Activated CD8-positive, alpha-beta T cell treated with anti-CD3 and anti-CD28 coated beads for 36 hours (primary cell): ENCODE data around the gene GORASP1. TPM values are rescaled to one million over a fixed set of nuclear protein-coding genes. Genes with fewer than 3 reads are reported as not detected.

Source experiments
- ATAC-seq: fragments of 200-7000 bp; cut with Tn5 transposase; one replicate; pipeline ENCODE4 v1.10.0; 2021; ENCODE audit warnings: mild to moderate bottlenecking, moderate library complexity
- CTCF ChIA-PET: fragments of 350-600 bp; sonication (Branson Sonifier 250); formaldehyde crosslinking; loops from one replicate; lab custom pipeline; 2021; ENCODE audit warnings: antibody characterized with exemption; lab: Charles Lee
- POLR2A ChIA-PET: fragments of 350-600 bp; sonication (Branson Sonifier 250); formaldehyde crosslinking; loops from one replicate; lab custom pipeline; 2021; ENCODE audit warnings: antibody characterized with exemption; lab: Charles Lee
- DNase-seq: peaks from one replicate; pipeline ENCODE4 v3.0.0-alpha.2; 2020
- H3K27ac Mint-ChIP-seq: one replicate; pipeline ENCODE4 v1.8.0; 2021; ENCODE audit warnings: mild to moderate bottlenecking, mixed read lengths
- H3K27me3 Mint-ChIP-seq: one replicate; pipeline ENCODE4 v1.8.0; 2021; ENCODE audit warnings: mixed read lengths
- H3K36me3 Mint-ChIP-seq: one replicate; pipeline ENCODE4 v1.8.0; 2021; ENCODE audit warnings: low read depth, mixed read lengths
- H3K4me1 Mint-ChIP-seq: one replicate; pipeline ENCODE4 v1.8.0; 2021; ENCODE audit warnings: low read depth, mixed read lengths
- H3K4me3 Mint-ChIP-seq: one replicate; pipeline ENCODE4 v1.8.0; 2021; ENCODE audit warnings: mild to moderate bottlenecking, moderate library complexity, mixed read lengths
- H3K9me3 Mint-ChIP-seq: one replicate; pipeline ENCODE4 v1.8.0; 2021; ENCODE audit warnings: mixed read lengths
- intact Hi-C: fragments of 100-400 bp; cut with micrococcal nuclease; formaldehyde crosslinking; loops from one replicate; pipeline ENCODE4 v1.10.0; 2022
- total RNA-seq, 2 experiments: library from RNA; stranded (reverse); gene quantifications; one replicate each; pipeline ENCODE4 v1.2.3, GENCODE V29; 2021
- TF ChIP-seq, protein P1 (sequence below): fragments of 200-600 bp; IDR thresholded peaks from one replicate; pipeline ENCODE4 v1.8.0; 2022; ENCODE audit warnings: antibody characterized with exemption, mild to moderate bottlenecking

Gene GORASP1
- total RNA-seq, 2 experiments from 2014 or later = 16.2 to 18.3 TPM

DNA sequence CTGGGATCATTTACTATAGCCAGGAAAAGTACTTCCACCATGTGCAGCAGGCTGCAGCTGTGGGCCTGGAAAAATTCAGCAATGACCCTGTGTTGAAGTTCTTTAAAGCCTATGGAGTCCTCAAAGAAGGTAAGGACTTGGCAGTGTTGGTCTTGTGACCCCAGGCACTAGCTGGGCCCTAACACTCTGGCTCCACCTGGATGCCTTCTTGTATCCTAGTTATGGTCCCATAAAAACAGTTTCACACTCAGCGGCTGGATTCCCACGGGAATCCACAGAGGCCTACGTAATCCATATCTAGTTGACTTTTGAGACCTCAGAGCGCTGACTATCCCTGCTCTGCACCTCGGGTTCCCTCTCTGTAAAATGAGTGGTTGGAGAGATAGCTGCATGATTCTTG, 1.7 kb upstream of the GORASP1 start:
- H3K36me3 Mint-ChIP-seq = no peaks in the 10 kb centered on the region
- H3K4me1 Mint-ChIP-seq = peaks cover 34% of the 10 kb centered on the region
- ChIA-PET POLR2A (interaction anchor here (0.9 kb wide), 1 partner anchor 37 kb away, joined by 5 read pairs; no protein-coding TSS in a partner anchor), CTCF (interaction anchor here (3.0 to 6.9 kb wide), 3 partner anchors 81 to 183 kb away, joined by 13 to 50 read pairs (median 17); no protein-coding TSS in a partner anchor)
- no peak overlapping the region for H3K27ac Mint-ChIP-seq
- TF ChIP-seq, protein P1, sequence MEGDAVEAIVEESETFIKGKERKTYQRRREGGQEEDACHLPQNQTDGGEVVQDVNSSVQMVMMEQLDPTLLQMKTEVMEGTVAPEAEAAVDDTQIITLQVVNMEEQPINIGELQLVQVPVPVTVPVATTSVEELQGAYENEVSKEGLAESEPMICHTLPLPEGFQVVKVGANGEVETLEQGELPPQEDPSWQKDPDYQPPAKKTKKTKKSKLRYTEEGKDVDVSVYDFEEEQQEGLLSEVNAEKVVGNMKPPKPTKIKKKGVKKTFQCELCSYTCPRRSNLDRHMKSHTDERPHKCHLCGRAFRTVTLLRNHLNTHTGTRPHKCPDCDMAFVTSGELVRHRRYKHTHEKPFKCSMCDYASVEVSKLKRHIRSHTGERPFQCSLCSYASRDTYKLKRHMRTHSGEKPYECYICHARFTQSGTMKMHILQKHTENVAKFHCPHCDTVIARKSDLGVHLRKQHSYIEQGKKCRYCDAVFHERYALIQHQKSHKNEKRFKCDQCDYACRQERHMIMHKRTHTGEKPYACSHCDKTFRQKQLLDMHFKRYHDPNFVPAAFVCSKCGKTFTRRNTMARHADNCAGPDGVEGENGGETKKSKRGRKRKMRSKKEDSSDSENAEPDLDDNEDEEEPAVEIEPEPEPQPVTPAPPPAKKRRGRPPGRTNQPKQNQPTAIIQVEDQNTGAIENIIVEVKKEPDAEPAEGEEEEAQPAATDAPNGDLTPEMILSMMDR = no peak
- H3K27me3 Mint-ChIP-seq = no peaks in the 10 kb centered on the region
- intact Hi-C loops = loop anchor here (5.0 kb wide), 2 partner anchors 38 to 178 kb away; no protein-coding TSS in a partner anchor
- no peaks in the 10 kb centered on the region for H3K9me3 Mint-ChIP-seq
- H3K4me3 Mint-ChIP-seq = no peak overlapping the region
- DNase-seq (no peak), ATAC-seq (no peak)

DNA sequence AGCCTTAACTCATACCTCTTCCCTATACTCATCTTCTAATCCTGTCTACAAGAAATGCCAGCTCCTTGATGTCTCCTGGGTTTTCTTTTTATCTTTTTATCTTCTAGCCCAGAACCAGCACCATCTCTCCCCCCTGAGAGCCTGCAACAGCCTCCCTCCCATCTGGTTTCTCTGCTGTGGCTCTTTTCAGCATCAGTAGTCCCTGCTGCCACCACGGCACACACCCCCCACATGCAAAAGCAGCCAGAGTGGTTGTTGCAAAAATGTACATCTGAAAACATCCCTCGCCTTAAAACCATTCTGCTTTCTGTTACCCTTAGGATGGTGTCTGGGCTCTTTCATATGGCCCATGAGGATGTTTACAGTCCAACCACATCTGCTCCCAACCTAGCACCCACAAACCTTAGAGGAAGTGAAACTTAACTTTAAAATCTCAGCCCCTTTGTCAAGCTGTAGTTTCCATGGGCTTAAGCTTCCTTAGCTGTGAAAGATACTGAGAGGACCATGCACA, 828 bp upstream of the GORASP1 start:
- intact Hi-C loops = loop anchor here (5.0 kb wide), 2 partner anchors 39 to 179 kb away; no protein-coding TSS in a partner anchor
- Mint-ChIP-seq H3K4me1 (peaks cover 35% of the 10 kb centered on the region), H3K27me3 (no peaks in the 10 kb centered on the region), H3K27ac (peak overlapping the region; percentile 68), H3K4me3 (peak overlapping the region; percentile 87), H3K9me3 (no peaks in the 10 kb centered on the region), H3K36me3 (no peaks in the 10 kb centered on the region)
- POLR2A ChIA-PET = interaction anchor here (0.8 to 1.4 kb wide), 11 partner anchors 8 to 300 kb away, joined by 3 to 5 read pairs (median 3); no protein-coding TSS in a partner anchor
- peak; percentile 65 for DNase-seq
- CTCF ChIA-PET = interaction anchor here (1.1 to 6.9 kb wide), 6 partner anchors 8 to 186 kb away, joined by 3 to 50 read pairs (median 8); no protein-coding TSS in a partner anchor
- peak; percentile 58 for ATAC-seq
- TF ChIP-seq, protein P1 = no peak

DNA sequence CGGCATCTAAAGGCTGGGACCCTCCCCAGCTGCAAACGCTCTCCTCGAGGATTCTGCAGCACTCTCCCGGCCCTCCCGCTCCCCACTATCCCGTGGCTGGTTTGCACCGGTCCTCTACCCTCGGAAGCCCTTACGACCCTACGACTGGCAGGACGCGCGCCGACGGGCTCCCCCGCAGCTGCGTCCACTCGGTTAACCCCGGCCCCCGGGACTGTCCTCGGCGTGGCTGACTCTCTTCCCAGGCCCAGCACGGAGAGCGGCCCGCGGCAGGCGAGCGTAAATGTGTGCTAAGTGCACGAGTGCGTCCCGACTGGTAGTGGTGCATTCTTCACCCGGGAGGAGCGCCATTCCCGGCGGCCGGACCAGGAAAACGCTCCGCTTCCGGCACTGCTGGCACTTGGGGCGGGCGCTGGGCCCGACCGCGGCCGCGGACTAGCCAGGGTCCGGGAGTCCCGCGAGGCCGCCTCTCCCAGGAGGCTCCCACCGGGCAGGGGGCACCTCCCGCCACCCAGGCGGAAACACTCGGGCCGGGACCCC, 508 bp downstream of the GORASP1 start:
- Mint-ChIP-seq H3K36me3 (no peaks in the 10 kb centered on the region), H3K27ac (peak overlapping the region; percentile 0), H3K4me3 (peak overlapping the region; percentile 78), H3K4me1 (peaks cover 40% of the 10 kb centered on the region), H3K27me3 (no peaks in the 10 kb centered on the region), H3K9me3 (no peaks in the 10 kb centered on the region)
- ChIA-PET POLR2A (interaction anchor here (0.5 to 1.5 kb wide), 8 partner anchors 12 to 101 kb away, joined by 3 to 5 read pairs (median 4); no protein-coding TSS in a partner anchor), CTCF (interaction anchor here (0.9 to 6.9 kb wide), 5 partner anchors 9 to 185 kb away, joined by 4 to 50 read pairs (median 13); no protein-coding TSS in a partner anchor)
- TF ChIP-seq, protein P1 = no peak
- ATAC-seq = peak; percentile 11
- intact Hi-C loops = loop anchor here (5.0 kb wide), 2 partner anchors 40 to 180 kb away; no protein-coding TSS in a partner anchor
- DNase-seq = peak; percentile 27

DNA sequence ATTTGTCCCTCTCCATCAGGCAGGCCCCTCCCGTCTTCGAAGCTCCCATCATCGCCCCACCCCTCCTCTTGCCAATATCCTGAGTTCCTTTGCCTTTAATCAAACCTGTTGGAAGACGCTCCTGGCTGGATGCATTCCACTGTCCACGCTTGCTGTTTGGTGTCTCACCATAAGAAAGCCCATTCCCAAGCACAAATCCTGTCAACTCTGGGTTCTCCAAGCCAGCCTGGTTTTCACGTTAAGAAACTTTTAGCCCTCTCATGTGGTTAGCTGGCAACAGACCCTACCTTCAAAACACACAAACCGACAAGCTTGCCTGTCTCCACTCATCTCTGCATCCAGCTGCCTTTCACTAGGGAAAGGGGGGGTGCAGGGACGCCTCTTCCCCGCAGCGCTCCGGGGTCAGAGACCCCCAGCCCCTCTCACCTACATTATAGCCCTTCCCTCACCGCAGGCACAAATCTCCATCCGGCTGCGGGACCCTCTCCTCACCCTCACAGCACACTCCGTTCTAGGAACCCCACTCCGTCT, 1.1 kb downstream of the GORASP1 start:
- no peaks in the 10 kb centered on the region for H3K27me3 Mint-ChIP-seq
- DNase-seq = no peak
- no peaks in the 10 kb centered on the region for H3K9me3 Mint-ChIP-seq
- ChIA-PET POLR2A (interaction anchor here (0.9 to 1.5 kb wide), 7 partner anchors 12 to 61 kb away, joined by 3 to 4 read pairs (median 3); no protein-coding TSS in a partner anchor), CTCF (interaction anchor here (0.9 to 6.9 kb wide), 10 partner anchors 19 to 186 kb away, joined by 3 to 50 read pairs (median 4); no protein-coding TSS in a partner anchor)
- H3K4me1 Mint-ChIP-seq = peaks cover 40% of the 10 kb centered on the region
- H3K36me3 Mint-ChIP-seq = no peaks in the 10 kb centered on the region
- peak overlapping the region; percentile 5 for H3K27ac Mint-ChIP-seq
- peak overlapping the region; percentile 78 for H3K4me3 Mint-ChIP-seq
- intact Hi-C loops = loop anchor here (5.0 kb wide), 2 partner anchors 41 to 181 kb away; no protein-coding TSS in a partner anchor
- TF ChIP-seq, protein P1 = no peak
- no peak for ATAC-seq
